HG03342 (cell line): ENCODE data around the gene KREMEN2.

Experiments
- ATAC-seq: cut with Tn5 transposase; IDR thresholded peaks from one replicate; pipeline ENCODE4 v1.9.1; 2021; ENCODE audit warnings: mild to moderate bottlenecking, moderate library complexity; ENCODE audit not compliant: unreplicated experiment

The KREMEN2 gene

DNA sequence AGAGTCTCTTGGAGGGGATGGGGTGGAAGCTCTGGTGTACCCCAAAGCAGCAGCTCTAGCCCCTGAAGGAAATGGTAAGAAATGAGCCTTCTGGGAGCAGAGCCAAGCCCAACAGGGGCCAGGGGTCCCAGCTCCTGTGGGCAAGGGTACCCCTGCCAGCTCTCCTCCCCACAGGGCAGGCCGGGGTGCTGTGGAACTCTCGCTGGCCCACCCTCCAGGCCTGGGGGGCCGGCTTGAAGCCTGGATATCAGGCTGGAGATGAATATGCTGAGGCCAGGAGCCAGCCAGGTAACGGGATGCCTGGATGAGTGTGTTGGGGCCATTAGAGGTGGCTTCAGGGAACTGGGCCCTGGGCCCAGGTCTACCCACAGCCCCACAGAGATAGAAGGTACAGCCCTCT is 36.5 kb downstream of the KREMEN2 start:
- no peak for ATAC-seq

DNA sequence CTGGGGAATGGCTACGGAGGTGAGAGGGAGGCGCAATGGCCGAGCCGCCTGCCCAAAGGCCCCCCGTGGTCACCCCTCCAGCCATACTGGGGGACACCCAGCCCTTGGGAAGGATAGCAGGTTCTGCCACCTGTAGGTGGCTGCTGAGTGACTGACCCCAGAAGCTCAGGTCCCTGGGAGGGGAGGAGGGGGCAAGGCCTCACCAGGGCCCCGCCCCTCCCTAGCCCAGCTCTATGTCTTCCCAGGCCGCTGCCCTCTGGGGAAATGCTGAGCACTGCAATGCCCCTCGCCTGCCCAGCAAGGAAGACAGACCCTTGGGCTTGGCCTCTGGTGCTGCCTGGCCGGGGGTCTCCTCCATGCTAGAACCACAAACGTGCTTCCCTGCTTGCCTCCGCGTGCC is 37.2 kb downstream of the KREMEN2 start:
- no peak for ATAC-seq

DNA sequence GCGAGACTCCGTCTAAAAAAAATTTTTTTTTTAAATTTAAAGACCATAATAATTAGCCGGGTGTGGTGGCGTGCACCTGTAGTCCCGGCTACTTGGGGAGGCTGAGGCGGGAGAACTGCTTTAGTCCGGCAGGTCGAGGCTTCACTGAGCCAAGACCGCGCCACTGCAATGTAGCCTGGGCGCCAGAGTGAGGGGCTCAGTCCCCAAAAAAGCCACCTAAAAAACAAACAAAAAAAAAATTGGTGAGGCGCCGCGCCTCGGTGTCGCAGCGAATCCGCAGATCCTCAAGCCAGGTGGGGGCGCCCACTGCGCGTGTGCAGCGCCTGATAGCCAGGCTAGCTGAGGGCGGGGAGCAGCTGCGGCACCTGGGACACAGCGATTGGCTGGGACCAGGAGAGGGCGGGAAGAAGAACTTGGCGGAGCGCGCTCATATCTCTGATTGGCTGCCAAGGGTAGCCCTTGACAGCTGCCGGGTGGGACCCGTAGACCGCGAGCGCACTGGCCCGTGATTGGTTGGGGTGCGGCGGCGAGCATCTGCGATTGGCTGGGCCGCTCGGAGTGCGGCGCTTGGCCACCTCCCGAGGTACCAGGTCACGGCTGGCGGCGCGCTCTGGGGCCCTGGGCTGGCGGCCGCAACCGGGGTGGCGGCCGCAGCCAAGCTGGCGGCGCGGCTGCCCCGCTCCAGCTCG is 39.7 kb downstream of the KREMEN2 start:
- ATAC-seq = peak; percentile 96

DNA sequence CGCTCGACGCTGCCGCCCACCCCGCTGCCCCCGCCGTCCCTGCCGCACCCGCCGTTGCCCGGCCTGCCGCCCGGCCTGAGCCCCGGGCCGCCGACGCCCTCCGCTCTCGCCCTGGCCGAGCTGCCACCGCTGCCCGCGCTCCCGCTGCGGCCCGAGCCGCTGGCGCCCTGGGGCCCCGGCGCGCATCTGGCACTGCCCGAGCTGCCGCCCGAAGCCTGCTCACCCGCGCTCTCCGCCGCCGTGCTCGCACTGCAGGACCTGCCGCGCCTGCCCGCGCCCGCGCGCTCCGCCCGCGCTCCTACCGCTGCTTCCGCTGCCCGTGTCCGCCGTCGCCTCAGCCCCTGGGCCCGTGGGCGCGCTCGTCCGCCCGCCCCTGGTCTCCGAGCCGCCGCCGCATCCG is 40.2 kb downstream of the KREMEN2 start:
- ATAC-seq = no peak

DNA sequence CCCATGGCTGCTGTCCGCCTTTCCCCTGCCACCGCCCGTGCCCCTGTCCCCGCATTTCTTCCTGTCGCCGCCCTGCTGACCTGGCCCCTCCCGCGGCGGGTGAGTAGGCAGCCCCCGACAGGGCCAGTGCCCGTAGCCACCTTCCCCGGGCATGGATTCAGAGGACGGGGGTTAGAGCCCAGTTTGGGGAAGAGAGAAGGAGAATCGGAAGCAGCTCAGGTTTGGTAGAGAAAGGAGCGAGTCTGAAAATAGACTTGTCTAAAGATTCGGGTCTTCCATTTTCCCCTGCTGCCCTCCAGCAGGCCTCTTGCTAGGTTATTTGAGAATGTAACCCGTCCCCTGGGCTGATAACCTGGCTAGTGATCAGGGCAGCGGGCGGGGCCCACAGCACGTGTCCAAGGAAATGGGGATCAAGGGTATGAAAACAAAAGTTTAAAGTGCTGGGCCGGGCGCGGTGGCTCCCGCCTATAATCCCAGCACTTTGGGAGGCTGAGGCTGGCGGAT is 40.8 kb downstream of the KREMEN2 start:
- no peak for ATAC-seq

DNA sequence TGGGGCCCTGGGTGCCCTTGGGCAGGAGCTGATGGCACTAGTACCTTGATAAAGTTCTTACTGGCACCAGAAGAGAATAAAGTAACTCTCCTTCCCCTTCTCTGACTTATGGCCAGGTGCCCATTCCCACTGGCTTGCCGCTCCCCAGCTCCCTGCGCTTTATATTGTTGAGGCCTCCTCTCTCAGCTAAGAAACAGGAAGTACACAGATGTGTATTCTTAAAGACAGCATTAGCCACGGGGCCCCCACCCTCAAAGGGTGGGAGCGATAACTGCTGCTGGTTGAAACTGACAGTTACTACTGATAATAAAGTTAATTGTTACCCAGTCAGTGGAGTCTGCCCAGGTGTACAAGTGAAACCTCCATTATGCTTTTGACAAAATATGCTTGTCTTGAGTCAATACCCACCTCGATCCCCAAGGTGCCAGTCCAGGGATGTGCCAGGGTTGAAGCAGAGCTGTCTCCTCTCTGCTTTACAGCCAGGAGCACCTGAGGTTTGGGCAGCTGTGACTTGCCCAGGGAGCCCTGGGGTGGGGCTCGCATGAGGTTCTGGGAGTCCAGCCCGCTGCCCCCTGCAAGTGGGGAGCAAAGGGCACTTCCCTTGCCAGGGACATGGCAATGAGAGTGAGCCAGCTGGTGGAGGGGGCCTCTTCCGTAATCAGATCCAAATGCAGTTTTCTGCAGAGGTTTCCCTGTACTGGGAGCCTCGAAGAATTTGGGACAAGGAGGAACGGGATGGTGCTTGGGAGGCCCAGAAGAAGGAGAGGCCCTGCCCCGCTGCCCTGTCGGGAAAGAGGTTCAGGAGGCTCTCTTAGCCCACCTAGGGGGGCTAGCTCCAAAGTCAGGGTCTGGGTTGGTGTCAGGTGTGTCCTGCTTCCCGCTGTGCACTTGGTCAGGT is 43.2 kb downstream of the KREMEN2 start:
- ATAC-seq = no peak

DNA sequence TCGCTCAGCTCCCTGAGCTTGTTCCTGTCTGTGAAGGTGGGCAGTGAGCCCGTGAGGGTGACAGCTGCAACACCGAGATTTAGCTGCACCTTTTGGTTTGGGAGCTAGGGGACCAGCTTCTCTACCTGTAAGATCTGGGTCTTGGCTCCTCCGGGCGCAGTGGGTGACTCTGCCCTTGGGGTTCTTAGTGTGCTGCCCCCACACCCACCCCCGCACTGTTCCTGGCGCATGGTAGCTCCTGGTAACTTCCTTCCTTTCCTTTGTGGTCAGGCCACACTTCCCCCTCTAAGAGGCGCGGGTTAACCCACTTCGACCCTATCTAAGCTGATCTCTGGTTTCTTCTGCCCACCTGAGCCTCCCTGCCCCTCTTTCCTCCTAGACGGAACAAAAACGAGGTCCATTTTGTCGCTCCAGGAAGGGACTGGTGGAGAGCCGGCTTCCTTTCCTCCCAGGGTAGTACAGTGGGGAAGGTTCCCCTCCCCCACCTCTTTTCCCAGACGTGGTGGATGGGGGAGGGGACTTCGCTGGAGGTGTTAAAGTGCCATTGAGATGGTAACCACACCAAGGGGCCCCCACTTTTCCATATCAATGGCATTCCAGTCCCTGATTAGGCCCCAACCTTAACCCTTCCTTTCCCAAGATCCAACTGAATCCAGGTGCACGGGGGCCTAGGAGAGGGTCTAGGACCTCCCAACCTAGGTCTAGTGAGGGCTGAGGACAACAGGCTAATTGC is 44.0 kb downstream of the KREMEN2 start:
- ATAC-seq = no peak

DNA sequence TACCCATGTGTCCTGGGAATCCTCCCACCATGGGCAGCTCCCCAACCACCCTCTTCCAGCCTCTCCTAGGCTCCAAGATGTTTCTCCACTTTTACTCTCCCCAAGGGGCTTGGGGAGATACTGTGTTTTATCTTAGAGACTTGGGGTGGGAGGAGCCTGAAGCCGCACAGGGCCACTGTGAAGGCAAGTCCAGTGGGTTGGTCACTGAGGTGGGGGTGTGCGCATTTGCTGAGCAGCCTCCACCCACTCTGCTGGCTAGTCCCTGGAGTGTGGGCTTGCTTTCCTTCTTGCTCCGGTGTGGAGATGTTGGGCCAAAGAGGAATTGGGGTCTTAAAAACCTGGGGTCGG is 44.6 kb downstream of the KREMEN2 start:
- no peak for ATAC-seq

DNA sequence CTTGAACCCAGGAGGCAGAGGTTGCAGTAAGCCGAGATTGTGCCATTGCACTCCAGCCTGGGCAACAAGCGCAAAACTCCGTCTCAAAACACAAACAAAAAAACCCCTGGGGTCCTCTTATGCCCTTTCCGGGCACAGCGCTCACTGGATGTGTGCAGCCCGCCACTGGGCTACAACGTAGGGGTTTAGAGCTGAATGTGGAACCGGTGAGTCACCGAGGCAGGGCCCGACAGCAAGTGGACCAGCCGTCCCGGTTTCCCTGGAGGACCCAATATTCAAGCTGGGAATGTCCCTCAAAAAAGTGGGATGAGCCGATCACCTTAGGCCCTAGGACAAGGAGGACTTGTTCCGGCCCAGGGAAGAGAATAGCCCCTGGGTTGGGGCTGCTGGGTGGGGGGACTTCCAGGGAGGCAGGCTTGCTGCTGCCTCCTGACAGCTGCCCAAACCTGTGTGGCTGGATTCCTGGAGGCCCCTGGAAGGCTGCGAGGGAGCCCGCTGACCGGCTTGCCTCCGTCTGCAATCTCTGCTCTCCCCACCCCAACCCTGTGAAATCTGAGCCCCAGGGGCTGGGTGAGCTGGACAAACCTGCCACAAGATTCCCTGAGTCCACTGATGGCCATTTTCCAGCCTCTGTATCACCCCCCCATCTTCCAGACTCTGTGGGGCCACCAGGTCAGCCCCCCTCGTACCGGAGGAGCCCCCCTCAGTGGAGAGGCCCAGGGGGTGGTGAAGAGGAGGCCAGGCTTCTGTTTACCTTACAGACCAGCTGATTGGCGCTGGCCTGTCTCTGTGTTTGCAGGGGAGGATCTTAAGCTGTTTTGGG is 45.7 kb downstream of the KREMEN2 start:
- no peak for ATAC-seq

DNA sequence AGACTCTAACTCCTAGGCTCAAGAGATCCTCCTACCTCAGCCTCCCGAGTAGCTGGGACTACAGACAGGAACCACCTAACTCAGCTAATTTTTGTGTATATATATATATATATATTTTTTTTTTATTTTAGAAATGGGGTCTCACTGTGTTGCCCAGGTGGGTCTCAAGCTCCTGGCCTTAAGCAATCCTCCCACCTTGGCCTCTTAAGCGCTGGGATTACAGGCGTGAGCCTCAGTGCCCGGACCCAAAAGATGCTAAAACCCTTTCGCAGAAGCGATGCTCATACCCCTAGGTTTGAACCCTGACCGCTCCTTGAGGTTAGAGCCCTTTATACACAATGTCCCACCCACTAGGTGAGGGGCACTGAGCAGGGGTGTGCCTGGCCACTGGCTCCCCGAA is 46.4 kb downstream of the KREMEN2 start:
- ATAC-seq = no peak

DNA sequence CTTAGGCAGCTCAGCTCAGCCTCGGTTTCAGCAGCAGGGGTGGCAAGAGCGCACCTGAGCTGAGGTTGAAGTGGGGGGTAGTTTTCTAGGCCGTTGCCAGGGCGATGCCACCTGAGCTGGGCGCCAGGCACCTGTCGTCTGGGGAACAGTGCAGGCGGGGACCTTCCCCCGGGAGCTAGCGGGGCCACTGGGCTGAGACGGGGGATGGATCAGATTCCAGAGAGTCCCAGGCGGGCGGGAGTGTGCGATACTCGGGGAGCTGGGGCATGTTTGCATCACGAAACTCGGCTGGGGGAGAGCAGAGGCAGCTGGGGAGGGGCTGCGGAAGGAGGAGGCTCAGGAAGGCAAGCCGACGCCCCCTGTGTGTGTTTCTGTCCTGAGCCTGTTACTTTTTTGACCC is 48.2 kb downstream of the KREMEN2 start:
- ATAC-seq = no peak

DNA sequence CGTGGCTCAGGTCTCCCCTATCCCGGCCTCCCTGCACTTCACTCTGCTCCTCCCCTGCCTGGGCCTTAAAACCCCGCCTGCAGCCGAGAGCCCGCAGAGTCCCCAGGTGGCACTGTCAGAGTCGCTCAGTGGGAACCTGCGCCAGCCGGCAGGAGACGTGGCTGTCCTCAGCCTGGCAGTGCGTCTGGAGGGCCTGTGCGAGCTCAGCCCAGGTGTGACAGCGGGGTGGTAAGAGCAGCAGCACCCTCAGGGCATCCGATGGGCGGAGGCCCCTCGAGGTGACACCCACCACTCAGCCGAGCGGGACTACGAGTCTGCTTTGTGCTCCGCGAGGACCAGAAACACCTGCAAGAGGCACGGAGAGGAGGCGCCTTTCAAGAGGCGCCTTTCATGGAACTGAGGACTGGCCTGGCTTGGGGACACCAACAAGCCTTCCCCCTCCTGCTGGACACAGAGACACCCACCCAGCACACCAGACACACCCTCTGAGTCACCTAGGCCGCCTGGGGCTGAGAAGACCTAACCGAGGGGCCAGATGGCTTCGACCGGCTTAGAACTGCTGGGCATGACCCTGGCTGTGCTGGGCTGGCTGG is 48.8 kb downstream of the KREMEN2 start, which contains the start of gene CLDN9:
TSS of gene CLDN9 (plus strand) at position 96 of the 593 bp plus-strand sequence. CDS start at position 536, 440 bp downstream.
- ATAC-seq = no peak

DNA sequence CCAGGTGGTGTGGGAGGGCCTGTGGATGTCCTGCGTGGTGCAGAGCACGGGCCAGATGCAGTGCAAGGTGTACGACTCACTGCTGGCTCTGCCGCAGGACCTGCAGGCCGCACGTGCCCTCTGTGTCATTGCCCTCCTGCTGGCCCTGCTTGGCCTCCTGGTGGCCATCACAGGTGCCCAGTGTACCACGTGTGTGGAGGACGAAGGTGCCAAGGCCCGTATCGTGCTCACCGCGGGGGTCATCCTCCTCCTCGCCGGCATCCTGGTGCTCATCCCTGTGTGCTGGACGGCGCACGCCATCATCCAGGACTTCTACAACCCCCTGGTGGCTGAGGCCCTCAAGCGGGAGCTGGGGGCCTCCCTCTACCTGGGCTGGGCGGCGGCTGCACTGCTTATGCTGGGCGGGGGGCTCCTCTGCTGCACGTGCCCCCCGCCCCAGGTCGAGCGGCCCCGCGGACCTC is 49.4 kb downstream of the KREMEN2 start:
- ATAC-seq = no peak

DNA sequence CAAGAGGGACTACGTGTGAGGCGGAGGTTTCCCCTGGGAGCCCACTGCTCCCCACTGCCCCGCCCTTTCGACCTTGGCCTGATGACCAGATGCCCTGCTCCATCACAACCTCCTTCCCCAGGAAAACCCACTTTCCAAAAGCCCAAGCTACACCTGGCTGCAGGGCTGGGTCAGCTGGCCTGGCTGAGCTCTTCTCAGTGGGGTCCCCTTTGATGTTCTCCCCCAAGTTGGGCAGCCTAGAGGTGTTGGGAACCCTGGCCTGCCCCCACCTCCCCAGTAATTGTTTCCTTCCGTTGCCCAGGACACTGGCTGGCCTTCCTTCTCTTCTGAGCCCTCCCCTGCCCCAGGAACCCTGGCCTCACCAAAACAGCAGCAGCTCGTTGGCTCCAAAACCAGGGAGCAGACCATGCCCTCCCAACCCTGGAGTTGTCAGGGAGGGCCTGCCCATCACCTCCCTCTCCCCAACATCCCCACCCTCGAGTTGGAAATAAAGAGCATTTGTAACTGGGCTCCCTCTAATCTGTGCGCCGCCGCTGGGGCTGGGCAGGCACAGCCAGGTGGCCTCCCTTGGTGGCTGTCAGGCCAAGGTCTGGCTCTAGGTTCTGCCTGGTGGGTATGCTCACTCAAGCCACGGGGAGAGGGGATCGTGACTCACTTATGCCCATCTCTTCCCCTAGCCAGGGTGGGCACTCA is 50.1 kb downstream of the KREMEN2 start:
- no peak for ATAC-seq

DNA sequence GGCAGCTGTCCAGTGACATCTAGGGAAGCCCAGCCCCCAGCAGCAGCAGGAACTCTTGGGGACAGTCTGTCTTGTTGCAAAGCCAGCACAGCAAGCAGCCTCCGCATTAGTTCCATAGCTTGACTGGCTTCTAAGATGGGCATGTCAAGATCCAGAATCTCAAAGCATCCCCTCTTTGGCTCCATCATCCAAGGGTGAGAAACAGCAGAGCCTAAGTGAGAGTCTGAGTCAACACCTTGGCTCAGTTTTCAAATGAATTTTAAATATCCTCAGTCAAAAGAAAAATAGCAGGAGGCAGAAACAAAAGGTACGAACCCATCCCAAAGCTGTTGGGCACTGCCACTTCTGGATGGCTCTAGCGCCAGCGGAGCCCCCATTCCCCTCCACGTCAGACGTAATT is 50.9 kb downstream of the KREMEN2 start:
- no peak for ATAC-seq

DNA sequence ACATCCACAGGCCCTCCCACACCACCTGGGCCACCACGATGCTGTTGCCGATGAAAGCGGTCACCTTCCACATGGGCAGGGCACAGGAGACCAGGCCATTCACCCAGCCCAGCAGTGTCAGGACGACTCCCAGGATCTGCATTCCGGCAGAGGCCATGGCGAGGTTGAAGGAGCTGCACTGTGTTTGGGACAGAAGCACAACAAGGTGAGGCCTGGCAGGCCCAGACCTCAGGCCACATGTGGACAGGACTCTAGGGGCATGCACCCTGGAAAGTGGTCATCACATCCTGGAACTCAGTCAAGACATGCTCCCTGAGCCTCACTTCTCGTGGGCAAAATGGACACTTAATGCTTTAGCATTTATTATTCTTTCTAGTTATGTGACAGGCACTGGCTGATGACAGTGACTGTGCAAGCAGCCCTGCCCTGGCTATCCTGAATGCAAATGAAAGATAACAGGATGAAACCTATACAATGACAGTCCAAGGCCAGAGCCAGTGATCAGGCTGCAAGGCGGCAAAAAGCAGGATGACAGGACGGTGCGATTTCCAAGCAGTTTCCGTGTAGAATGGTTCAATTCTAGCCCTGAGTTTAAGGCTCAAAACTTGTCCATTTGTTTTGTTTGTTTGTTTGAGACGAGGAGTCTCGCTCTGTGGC is 51.9 kb downstream of the KREMEN2 start:
- ATAC-seq = no peak

DNA sequence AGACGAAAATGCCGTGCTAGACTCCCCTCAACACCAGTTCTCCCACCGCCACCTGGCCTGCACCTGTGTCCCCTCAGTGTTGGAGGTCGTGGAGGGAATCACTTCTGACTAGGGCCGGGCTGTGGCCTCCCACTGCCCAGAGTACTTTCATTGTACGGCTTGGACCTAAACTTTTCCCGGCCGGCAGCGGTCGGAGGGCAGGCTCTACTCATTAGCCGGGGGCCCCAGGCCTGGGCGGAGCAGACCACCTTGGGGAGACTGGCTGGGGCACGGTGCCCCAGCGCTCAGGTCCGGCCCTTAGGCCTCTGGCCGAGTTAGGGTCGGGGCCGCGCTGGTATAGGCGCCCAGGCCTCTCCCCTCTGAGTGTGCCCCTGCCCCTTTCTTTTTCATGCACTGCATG is 53.3 kb downstream of the KREMEN2 start:
- no peak for ATAC-seq
